GOT3 (cell line): ENCODE data around the gene TOMM20.
"Not testable (repeated sequence)": the region's sequence is repeated elsewhere in the genome, so short reads cannot be mapped to it uniquely, and the experiment has no call there.

Experiments
- DNase-seq: peaks from one replicate; lab custom pipeline; 2025; ENCODE audit warnings: mixed read lengths; lab: John Stamatoyannopoulos, UW

The TOMM20 gene

GRCh38 chr1:235101558-235102258 lies 26.9 kb downstream of the TOMM20 start:
- DNase-seq: no peak

GRCh38 chr1:235100194-235100772 lies 28.4 kb downstream of the TOMM20 start:
- DNase-seq: no peak

GRCh38 chr1:235098991-235099390 lies 29.6 kb downstream of the TOMM20 start:
- no peak for DNase-seq

- DNase-seq: no peak
Measured at GRCh38 chr1:235098547-235098946, 30.1 kb downstream of the TOMM20 start.

- not testable (repeated sequence) for DNase-seq
Measured at GRCh38 chr1:235097501-235097900, 31.1 kb downstream of the TOMM20 start.

- DNase-seq: no peak
Measured at GRCh38 chr1:235095938-235096562, 32.6 kb downstream of the TOMM20 start.

GRCh38 chr1:235093696-235094592 lies 34.7 kb downstream of the TOMM20 start:
- DNase-seq: peak; percentile 50

GRCh38 chr1:235093013-235093695 lies 35.5 kb downstream of the TOMM20 start:
- DNase-seq: no peak

GRCh38 chr1:235092415-235092814 lies 36.2 kb downstream of the TOMM20 start:
- not testable (repeated sequence) for DNase-seq

GRCh38 chr1:235092045-235092406 lies 36.6 kb downstream of the TOMM20 start:
- not testable (repeated sequence) for DNase-seq

GRCh38 chr1:235091319-235092044 lies 37.2 kb downstream of the TOMM20 start:
- not testable (repeated sequence) for DNase-seq

GRCh38 chr1:235090406-235091069 lies 38.1 kb downstream of the TOMM20 start:
- DNase-seq: no peak

GRCh38 chr1:235088907-235089306 lies 39.7 kb downstream of the TOMM20 start:
- no peak for DNase-seq

GRCh38 chr1:235088430-235088829 lies 40.2 kb downstream of the TOMM20 start:
- no peak for DNase-seq

GRCh38 chr1:235087906-235088305 lies 40.7 kb downstream of the TOMM20 start:
- DNase-seq: no peak

- not testable (repeated sequence) for DNase-seq
Measured at GRCh38 chr1:235085411-235086117, 43.1 kb downstream of the TOMM20 start.

- DNase-seq: not testable (repeated sequence)
Measured at GRCh38 chr1:235080788-235081187, 47.8 kb downstream of the TOMM20 start.

- DNase-seq: not testable (repeated sequence)
Measured at GRCh38 chr1:235080297-235080657, 48.4 kb downstream of the TOMM20 start.

GRCh38 chr1:235079443-235080296 lies 49.0 kb downstream of the TOMM20 start:
- DNase-seq: no peak
